GM18498 (cell line): ENCODE measurements around the gene COG3.

Source experiments
- ATAC-seq: cut with Tn5 transposase; IDR thresholded peaks from one replicate; pipeline ENCODE4 v1.9.1; 2021; ENCODE audit warnings: mild to moderate bottlenecking, moderate library complexity; ENCODE audit not compliant: unreplicated experiment

The COG3 gene

GRCh38 chr13:45544520-45544919, 79.8 kb downstream of the COG3 start:
- no peak for ATAC-seq

- ATAC-seq, result no peak
Measured at GRCh38 chr13:45545686-45546409, 81.1 kb downstream of the COG3 start.

GRCh38 chr13:45546410-45546765, 81.6 kb downstream of the COG3 start:
- no peak for ATAC-seq

DNA sequence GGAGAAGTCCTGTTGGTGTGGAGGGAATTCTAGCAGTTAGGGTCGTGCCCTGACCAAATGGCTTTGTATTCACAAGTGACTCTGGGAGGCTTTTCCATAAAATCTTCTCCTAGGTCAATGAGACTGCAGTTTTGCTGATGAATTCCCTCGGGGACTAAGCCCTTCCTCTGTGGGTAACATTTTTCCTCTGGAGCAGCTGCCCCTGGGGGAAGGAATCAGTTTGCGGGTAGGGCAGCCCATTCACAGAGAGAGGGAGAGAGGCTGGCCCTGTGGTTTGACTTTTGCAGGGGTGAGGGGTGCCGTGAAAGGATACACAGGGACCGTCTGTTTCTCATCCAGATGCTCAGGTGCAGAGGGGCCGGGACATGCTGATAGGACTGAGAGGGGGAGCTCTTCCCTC, 83.5 kb downstream of the COG3 start:
- ATAC-seq, result no peak

DNA sequence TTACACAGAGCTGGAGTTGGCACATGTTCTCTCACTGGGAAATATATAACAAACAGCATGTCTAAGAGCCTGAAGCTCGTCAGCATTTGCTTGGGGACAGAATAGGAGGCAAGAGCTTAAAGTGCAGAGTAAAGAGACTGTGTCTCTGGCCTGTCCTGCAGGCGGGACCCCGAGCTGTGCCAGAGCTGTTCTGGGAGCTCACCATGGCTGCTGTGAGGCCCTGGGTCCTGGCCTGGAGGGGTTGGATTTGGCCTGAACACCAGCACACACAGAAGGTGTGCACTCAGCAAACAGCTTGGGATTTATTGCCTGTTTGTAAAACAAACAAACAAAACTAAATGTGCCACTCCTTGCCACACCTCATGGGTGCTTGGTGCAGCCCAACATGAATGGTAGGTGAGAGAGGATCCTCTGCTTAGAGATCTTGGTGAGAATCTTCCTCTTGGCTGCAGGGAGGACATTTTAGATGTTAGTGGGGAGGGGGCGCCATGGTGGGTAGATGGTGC, 89.9 kb downstream of the COG3 start:
- no peak for ATAC-seq

DNA sequence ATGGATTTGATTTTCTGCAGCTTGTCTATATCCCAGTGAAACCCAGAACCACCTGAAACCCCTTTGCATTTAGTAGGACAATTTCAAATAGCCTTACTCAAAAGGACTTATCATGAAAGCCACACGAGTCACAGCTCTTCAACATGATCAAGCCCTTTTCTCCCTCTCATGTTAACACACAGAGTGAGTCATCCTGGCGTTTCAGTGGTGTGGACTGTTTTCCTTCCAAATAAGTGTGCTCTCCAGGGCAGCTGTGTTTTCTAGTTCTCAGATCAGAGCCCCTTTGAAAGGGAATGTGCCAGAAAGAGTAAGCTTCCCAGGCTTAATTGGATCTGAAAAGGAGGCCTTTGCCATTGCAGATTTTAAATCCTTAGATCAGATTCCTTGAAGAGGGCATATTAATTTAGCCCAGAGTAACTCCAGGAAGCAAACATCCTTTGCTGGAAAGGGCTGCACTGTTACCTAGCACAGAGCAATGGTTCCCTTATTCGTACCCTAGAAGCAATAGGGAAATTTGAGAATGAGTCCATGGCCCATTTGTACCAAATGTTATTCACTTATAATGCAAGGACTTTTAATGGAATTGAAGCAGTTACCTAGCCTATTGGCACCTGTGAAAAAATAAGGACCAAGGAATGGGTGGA, 99.5 kb downstream of the COG3 start:
- no peak for ATAC-seq

- no peak for ATAC-seq
Measured at GRCh38 chr13:45565331-45565730, 100.6 kb downstream of the COG3 start.

DNA sequence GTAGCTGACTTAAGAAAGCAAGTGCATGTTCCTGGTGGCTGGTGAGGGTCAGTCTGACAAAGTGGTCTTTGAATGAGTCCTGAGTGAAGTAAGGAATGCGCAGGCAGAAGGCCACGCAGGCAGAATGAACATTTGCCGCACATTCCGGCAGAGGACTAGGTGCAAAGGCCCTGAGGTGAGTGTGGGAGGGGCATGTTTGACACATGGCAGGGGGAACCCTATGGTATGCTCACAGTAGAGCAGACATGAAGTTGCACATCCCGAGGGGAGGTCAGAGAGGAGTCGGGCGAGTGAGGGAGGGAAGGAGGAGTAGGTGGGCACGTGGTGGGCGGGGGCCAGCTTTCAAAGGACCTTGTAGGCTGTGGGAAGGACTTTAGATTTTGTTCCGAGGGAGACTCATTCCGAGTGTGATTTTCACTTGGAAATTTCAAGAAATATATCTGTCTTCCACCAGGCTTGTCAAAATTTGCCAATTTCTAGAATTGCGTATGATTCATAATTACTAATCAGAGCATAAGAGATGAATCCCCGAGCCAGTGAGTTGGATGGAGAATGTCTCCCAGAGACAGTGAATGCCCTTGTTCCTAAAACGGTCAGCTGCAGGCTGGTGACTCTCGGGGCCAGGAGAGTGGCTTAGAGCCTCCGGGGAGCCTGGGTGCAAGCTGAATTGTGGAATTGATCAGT, 110.5 kb downstream of the COG3 start:
- no peak for ATAC-seq

- ATAC-seq, result no peak
Measured at GRCh38 chr13:45575830-45576180, 111.1 kb downstream of the COG3 start.

GRCh38 chr13:45576466-45576865, 111.7 kb downstream of the COG3 start:
- no peak for ATAC-seq

DNA sequence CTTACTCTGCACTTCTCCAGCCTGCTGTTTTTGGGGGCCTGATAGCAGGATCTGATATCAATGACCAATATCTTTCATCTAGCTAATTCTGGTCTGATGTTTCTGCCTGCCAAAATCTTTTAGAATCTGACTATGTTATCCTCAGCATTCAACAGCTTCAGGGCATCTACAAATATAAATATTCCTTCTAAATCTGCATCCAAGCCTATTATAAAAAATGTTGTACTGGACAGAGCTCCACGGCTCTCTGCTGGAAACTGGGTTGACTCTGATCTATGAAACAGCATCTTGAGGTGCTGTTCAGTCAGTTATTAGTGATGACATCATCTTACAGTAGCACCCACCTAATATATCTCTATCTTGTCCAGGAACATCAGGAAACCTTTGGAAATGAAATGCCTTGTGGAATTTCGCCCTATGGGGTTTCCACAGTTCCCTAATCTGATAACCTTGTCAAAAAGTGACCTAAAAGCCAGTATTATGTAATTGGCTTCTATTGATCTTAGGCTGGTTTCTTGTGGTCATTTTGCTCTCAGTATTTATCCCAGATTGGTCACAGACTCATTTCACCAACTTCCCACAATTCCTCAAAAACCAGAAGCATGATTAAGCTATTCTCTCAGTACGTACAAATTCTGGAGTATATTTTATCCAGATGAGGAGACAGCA, 117.8 kb downstream of the COG3 start:
- no peak for ATAC-seq

- no peak for ATAC-seq
Measured at GRCh38 chr13:45584816-45585215, 120.1 kb downstream of the COG3 start.
